CD4-positive, alpha-beta T cell treated with Interleukin-4 for 1 hour (primary cell): ENCODE data around the gene RIC8A.
A peak's percentile ranks its signal among the peaks of the same experiment; 100 is the strongest.
"Not testable (repeated sequence)": the region's sequence is repeated elsewhere in the genome, so short reads cannot be mapped to it uniquely, and the experiment has no call there.

Source experiments
- DNase-seq, 2 donors: peaks; one replicate each; pipeline ENCODE4 v3.0.0-alpha.2; 2020 to 2022

RIC8A gene

GRCh38 chr11:207208-207862, at the start of gene RIC8A, which contains the start of gene BET1L:
Gene RIC8A (plus strand): TSS chr11:207708. CDS start chr11:208855, 1,147 bp downstream.
Gene BET1L (minus strand): TSS chr11:207399. CDS start chr11:207321, 78 bp downstream.
- DNase-seq, result peak; percentile 99

GRCh38 chr11:180242-180641, 27.3 kb upstream of the RIC8A start:
- DNase-seq, result not testable (repeated sequence)

- not testable (repeated sequence) for DNase-seq
These were observed 18.2 kb upstream of the RIC8A start for GRCh38 chr11:189200-189783.

- peak in 1 of 2 donors; percentile 62 for DNase-seq
These were observed 17.6 kb upstream of the RIC8A start for GRCh38 chr11:189843-190311.

- not testable (repeated sequence) for DNase-seq
These were observed 17.0 kb upstream of the RIC8A start for GRCh38 chr11:190546-190945.

- peak; percentile 40 to 54 for DNase-seq
These were observed 15.7 kb upstream of the RIC8A start for GRCh38 chr11:191490-192478.

- not testable (repeated sequence) for DNase-seq
These were observed 14.8 kb upstream of the RIC8A start, which contains the start of gene SCGB1C1 for GRCh38 chr11:192674-193128. Gene SCGB1C1 (plus strand): TSS chr11:193078. CDS start chr11:193100, 22 bp downstream.

- peak in 1 of 2 donors; percentile 11 for DNase-seq
These were observed 14.0 kb upstream of the RIC8A start for GRCh38 chr11:193481-193880.

- peak in 1 of 2 donors; percentile 10 for DNase-seq
These were observed 10.4 kb upstream of the RIC8A start for GRCh38 chr11:196786-197731.

GRCh38 chr11:197741-198235, 9.7 kb upstream of the RIC8A start:
- DNase-seq, result peak in 1 of 2 donors; percentile 8

GRCh38 chr11:198236-198806, 9.2 kb upstream of the RIC8A start:
- no peak for DNase-seq

- peak in 1 of 2 donors; percentile 9 for DNase-seq
These were observed 8.4 kb upstream of the RIC8A start for GRCh38 chr11:199004-199581.

- DNase-seq, result peak in 1 of 2 donors; percentile 10
These were observed 7.7 kb upstream of the RIC8A start for GRCh38 chr11:199782-200181.

GRCh38 chr11:200224-201003, 7.1 kb upstream of the RIC8A start:
- DNase-seq, result no peak

- DNase-seq, result no peak
These were observed 5.5 kb upstream of the RIC8A start for GRCh38 chr11:201966-202365.

GRCh38 chr11:202490-202889, 5.0 kb upstream of the RIC8A start:
- DNase-seq, result no peak

- DNase-seq, result no peak
These were observed 4.2 kb upstream of the RIC8A start for GRCh38 chr11:203056-203944.

GRCh38 chr11:203945-204586, 3.4 kb upstream of the RIC8A start:
- DNase-seq, result no peak
